ENCODE data around the gene NLRP6. TPM values are rescaled to one million over a fixed set of nuclear protein-coding genes. Genes with fewer than 3 reads are reported as not detected.
"Not testable (repeated sequence)": the region's sequence is repeated elsewhere in the genome, so short reads cannot be mapped to it uniquely, and the experiment has no call there.

Gene NLRP6
- total RNA-seq, 1 donor from 2014 or later = not detected

DNA sequence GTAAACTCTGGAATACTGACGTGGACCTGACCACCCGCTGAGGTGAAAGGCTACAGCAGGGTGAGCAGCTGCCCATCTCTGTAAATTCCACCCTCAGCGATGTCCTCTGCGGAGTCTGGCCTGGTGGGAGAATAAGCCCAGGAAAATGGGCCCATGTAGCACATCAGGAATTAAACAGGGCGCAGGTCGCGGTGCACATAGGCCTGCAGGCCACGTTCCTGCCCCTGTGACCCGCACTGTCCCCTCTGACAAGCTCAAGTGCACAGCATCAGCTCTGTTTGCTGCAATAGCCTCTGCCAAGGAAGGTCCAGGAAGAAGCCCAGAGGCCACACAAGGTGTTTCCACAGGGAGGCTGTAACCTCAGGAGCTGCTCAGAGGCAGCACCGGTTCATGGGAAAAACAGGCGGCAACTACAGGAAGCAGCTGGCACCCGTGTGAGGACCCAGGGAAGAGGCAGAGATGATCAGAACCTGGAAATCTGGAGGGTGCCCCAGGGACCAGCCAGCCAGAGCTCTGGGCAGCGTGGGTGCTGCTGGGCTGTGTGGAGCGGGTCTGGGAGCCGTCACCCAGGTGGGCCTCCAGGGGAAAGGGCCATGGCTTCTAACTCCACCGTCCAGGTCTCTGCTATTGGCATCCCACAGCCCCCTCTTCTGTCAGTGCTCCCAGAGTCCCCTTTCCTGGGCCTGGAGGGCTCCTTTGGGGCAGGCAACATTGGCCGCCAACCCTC lies 28.6 kb downstream of the NLRP6 start:
- no peak for DNase-seq (ENCODE audit: extremely low read depth, low read depth, low spot score)

GRCh38 chr11:307766-308708 lies 29.8 kb downstream of the NLRP6 start, which contains the start of gene IFITM2:
Gene IFITM2 (plus strand): TSS chr11:307816. CDS start chr11:308193, 377 bp downstream.
- DNase-seq (ENCODE audit: extremely low read depth, low read depth, low spot score) = not testable (repeated sequence)

- DNase-seq (ENCODE audit: extremely low read depth, low read depth, low spot score) = not testable (repeated sequence)
These were observed 30.8 kb downstream of the NLRP6 start for GRCh38 chr11:308740-309665.

- DNase-seq (ENCODE audit: extremely low read depth, low read depth, low spot score) = not testable (repeated sequence)
These were observed 31.9 kb downstream of the NLRP6 start for GRCh38 chr11:309979-310572.

DNA sequence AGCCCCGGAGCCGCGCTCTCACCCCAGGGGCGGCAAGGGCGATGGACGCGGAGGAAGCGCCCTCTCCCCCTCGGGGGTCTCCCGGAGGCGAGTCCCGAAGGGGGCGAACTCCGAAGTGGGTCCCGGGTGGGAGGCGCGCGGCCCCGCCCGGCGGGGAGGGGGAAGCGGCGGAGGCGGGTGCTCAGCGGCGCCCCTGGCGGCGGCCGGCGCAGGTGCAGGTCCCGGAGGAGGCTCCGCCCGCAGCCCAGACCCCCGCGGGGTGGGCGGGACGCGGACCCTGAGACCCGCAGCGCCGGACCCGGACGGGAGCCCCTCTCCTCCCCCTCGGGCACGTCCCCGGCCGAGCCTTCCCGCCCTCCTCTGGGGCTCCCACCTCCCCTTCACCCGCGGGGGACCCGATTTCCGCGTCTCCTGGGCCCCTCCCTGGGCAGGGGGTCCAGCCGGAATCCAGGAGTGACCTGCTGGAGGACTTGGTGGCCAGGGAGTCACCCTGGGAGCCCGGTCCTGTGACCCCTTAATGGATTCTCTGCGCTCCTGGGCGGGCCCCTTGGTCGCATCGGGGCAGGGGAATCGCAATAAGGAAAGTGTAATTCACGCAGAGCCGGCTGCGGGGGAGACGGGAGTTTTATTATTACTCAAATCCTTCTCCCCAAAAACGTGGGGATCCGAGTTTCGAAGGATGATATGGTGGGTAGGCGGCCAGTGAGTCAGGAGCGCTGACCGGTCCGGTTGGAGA lies 33.0 kb downstream of the NLRP6 start:
- not testable (repeated sequence) for DNase-seq (ENCODE audit: extremely low read depth, low read depth, low spot score)

DNA sequence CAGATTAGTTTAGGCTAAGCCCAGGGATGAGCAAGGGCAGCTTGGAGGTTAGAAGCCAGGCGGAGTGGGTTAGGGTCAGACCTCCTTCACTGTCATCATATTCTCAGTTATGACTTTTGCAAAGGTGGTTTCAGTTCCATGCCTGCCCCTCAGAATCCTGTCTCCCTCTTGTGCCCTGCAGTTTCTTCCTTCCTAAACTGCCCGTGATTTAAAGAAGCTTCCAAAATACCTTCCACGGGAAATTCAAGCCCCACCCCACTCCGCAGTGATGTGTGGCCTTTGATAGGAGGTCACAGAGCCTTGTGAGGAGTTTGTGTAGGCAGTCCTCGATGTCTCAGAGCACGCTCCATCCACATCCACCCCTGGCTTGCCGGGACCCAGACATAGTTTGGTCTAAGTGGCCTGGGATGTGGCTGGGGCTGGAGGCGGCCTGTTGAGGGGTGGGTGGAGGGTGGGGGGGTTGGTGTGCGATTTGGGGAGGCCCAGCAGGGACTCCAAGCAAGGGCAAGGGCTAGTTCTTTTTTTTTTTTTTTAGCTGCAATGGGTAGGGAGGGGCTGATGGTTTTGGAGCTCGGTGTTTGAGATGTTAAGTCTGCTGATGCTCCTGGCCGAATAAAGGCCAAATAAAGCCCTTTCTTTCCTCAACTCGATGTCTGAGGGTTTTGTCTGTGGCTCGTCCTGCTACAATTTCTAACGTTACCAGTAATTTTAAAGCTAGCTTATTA lies 34.0 kb downstream of the NLRP6 start:
- no peak for DNase-seq (ENCODE audit: extremely low read depth, low read depth, low spot score)

DNA sequence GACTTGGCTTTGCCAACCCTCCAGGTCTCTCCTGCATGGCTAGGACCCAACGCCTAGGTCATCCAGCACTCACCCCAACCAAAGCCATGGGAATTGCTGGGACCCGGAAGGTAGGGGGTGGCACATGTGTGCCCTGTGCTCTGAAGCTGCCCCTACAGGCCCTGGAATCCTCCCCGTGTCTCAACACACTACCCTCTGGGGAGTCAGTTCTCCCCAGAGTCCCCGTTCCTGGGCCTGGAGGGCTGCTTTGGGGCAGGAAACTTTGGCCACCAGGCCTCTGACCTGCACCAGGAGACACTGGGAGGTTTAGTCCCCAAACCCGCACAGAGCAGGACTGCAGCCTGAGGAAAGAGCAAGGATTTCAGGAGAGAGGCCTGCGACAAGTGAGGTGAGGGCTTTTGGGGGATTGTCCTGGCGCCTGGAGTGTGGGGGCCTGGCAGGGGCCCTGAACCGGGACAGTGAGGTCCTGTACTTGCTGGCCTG lies 35.1 kb downstream of the NLRP6 start:
- DNase-seq (ENCODE audit: extremely low read depth, low read depth, low spot score) = no peak

- DNase-seq (ENCODE audit: extremely low read depth, low read depth, low spot score) = no peak
These were observed 35.8 kb downstream of the NLRP6 start, which contains the start of gene IFITM1 for GRCh38 chr11:313787-314553. Gene IFITM1 (plus strand): TSS chr11:314040. CDS start chr11:314171, 131 bp downstream.

GRCh38 chr11:314554-314875 lies 36.3 kb downstream of the NLRP6 start:
- DNase-seq (ENCODE audit: extremely low read depth, low read depth, low spot score) = not testable (repeated sequence)

DNA sequence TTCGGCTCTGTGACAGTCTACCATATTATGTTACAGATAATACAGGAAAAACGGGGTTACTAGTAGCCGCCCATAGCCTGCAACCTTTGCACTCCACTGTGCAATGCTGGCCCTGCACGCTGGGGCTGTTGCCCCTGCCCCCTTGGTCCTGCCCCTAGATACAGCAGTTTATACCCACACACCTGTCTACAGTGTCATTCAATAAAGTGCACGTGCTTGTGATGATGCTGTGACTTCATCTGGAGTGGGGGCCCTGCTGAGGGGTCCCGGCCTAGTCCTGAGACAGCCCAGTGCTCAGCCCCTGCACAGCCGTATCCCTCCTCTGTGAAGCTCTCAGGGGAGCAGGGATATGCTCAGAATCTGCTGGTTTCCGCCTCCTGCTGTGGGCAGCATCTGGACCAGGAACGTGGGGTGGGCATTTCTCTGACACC lies 36.9 kb downstream of the NLRP6 start:
- DNase-seq (ENCODE audit: extremely low read depth, low read depth, low spot score) = no peak

DNA sequence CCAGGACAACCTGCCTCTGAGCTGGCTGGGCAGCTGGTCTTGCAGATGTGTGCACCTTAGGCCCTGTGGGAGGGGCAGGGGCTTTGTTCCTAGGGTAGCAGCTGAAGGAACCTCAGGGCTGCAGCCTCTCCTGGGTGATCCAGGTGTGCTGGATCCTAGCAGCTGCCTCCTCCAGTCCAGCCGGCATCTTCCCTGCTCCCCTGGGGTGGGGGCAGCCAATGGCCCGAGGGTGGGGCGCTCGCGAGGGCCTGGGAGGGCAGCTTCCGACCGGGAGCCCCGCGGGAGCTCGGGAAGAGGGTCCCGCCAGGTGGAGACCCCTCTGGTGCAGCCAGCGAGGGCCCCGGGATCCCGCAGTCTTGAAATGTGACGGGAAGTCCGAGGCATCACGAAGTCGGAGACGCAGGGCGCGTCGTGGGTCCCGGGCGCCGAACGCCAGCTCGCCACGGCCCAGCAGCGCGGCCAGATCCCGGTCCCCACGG lies 37.3 kb downstream of the NLRP6 start:
- no peak for DNase-seq (ENCODE audit: extremely low read depth, low read depth, low spot score)

GRCh38 chr11:316031-316701 lies 38.0 kb downstream of the NLRP6 start:
- DNase-seq (ENCODE audit: extremely low read depth, low read depth, low spot score) = no peak

GRCh38 chr11:316891-317301 lies 38.7 kb downstream of the NLRP6 start:
- DNase-seq (ENCODE audit: extremely low read depth, low read depth, low spot score) = no peak

DNA sequence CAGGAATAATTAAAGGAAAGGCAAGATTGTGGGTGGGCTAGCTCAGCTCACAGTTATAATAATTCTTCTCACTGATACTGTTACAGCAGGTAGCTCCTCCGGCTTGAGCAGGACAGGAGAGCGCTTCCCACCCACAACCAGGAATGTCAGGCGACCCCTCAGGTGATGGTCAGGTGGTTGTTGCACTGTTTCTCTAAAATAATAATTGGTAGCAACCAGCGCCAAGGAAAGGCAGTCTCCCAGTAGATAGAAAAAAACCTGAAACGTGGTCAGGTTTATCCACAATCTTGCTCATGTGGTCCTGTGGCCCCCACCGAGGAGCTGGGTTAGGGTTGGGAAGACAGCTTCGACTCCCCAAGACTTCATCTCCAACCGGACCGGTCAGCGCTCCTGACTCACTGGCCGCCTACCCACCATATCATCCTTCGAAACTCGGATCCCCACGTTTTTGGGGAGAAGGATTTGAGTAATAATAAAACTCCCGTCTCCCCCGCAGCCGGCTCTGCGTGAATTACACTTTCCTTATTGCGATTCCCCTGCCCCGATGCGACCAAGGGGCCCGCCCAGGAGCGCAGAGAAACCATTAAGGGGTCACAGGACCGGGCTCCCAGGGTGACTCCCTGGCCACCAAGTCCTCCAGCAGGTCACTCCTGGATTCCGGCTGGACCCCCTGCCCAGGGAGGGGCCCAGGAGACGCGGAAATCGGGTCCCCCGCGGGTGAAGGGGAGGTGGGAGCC lies 39.6 kb downstream of the NLRP6 start:
- not testable (repeated sequence) for DNase-seq (ENCODE audit: extremely low read depth, low read depth, low spot score)

- not testable (repeated sequence) for DNase-seq (ENCODE audit: extremely low read depth, low read depth, low spot score)
These were observed 40.4 kb downstream of the NLRP6 start for GRCh38 chr11:318405-319120.

Data from glomerular endothelial cell (primary cell).